Psoas muscle (tissue), 8 donors: ENCODE data around the gene CACNB4. TPM values are rescaled to one million over a fixed set of nuclear protein-coding genes. Genes with fewer than 3 reads are reported as not detected.
"Not testable (repeated sequence)": the region's sequence is repeated elsewhere in the genome, so short reads cannot be mapped to it uniquely, and the experiment has no call there.

ENCODE experiments used
- ATAC-seq, 4 donors: fragments of 200-7000 bp; cut with Tn5 transposase; one replicate each; pipeline ENCODE4 v1.9.1; 2020; ENCODE audit warnings: moderate library complexity in 3 of 4, mild to moderate bottlenecking in 2 of 4
- DNase-seq, 2 donors: peaks; one replicate each; pipeline ENCODE4 v3.0.0-alpha.2; 2020
- H3K27ac ChIP-seq: fragments of 200-600 bp; one replicate; pipeline ENCODE4 v1.8.0; 2022
- H3K27me3 ChIP-seq, 3 donors: fragments of 200-600 bp in 1 of 3; one replicate each; pipeline versions ENCODE4 v1.6.1 to v1.8.0; 2013 to 2022; ENCODE audit warnings: low read length in 2 of 3, mild to moderate bottlenecking in 2 of 3, moderate library complexity in 1 of 3; ENCODE audit not compliant: insufficient read depth in 3 of 3
- H3K36me3 ChIP-seq, 2 donors: fragments of 200-600 bp in 1 of 2; one replicate each; pipeline versions ENCODE4 v1.6.1 to v1.8.0; 2013 to 2022; ENCODE audit warnings: low read depth in 1 of 2, mild to moderate bottlenecking in 1 of 2, moderate library complexity in 1 of 2; ENCODE audit not compliant: insufficient read depth in 1 of 2
- H3K4me1 ChIP-seq: fragments of 200-600 bp; one replicate; pipeline ENCODE4 v1.8.0; 2022
- H3K4me3 ChIP-seq: fragments of 200-600 bp; one replicate; pipeline ENCODE4 v1.8.0; 2022; ENCODE audit warnings: mild to moderate bottlenecking
- H3K9me3 ChIP-seq: fragments of 200-600 bp; one replicate; pipeline ENCODE4 v1.8.0; 2022
- CTCF ChIP-seq: fragments of 200-600 bp; IDR thresholded peaks from one replicate; pipeline ENCODE4 v1.8.0; 2022; ENCODE audit warnings: antibody characterized with exemption
- WGBS, 3 donors: extraction: QIAGEN DNeasy Blood & Tissue Kit; methylation state at CpG; one replicate each; pipeline versions ENCODE4 v1.1.6 to v1.1.7; 2013; 5-methylcytosine and 5-hydroxymethylcytosine counted together
- intact Hi-C, 2 donors: fragments of 100-400 bp; cut with DNase I; formaldehyde crosslinking; loops; one replicate each; pipeline versions ENCODE4 v1.11.0 to v1.14.2; 2022
- polyA plus RNA-seq, 3 donors: library from polyadenylated mRNA; stranded (reverse); fragments of 200-250 nt; gene quantifications; one replicate each; pipeline ENCODE4 v1.2.3, GENCODE V29; 2013
- total RNA-seq, 4 donors: library from RNA; stranded (reverse); fragmentation: NEBNext Ultra II Directional in 2 of 4; extraction: Animal tissue kit (Norgen Biotek cat#: 25700) in 2 of 4; gene quantifications; one replicate each; pipeline versions ENCODE4 v1.2.1 to v1.2.4, GENCODE V29; 2021 to 2023
- donor health status: healthy with polysubstance abuse.
- donor health status: DM: no; HTN: no; CAD: no; lungs with moderate emphysema.
- donor health status: Bipolar disorder and iron deficiency.
- donor health status: healthy.
- donor health status: DM: yes; HTN: yes; CAD: no.
- donor health status: DM: no; HTN: no; CAD: no.
- donor health status: DM: no; HTN: no; CAD: no.
- donor health status: DM: yes; HTN: yes; CAD: no.

CACNB4 gene
- total and polyA plus RNA-seq, 7 donors, result 0.10 to 1.1 (median 0.21) TPM

- TF ChIP-seq CTCF, result no peak
- ATAC-seq, result no peak
- peaks cover 4% of the 10 kb centered on the region for H3K4me1 ChIP-seq
Observed at GRCh38 chr2:151878655-151879563, 219.9 kb downstream of the CACNB4 start.

GRCh38 chr2:151878204-151878603 is 220.6 kb downstream of the CACNB4 start:
- ATAC-seq (no peak), DNase-seq (no peak)
- TF ChIP-seq CTCF, result no peak
- Histone ChIP-seq H3K27me3 (no peaks in the 10 kb centered on the region), H3K27ac (no peak overlapping the region), H3K36me3 (no peaks in the 10 kb centered on the region), H3K4me1 (peaks cover 4% of the 10 kb centered on the region), H3K4me3 (no peak overlapping the region), H3K9me3 (no peaks in the 10 kb centered on the region)
- intact Hi-C loops, result no loop called here

More at GRCh38 chr2:151878655-151879563, 219.9 kb downstream of the CACNB4 start:
- Histone ChIP-seq H3K9me3 (no peaks in the 10 kb centered on the region), H3K36me3 (no peaks in the 10 kb centered on the region), H3K4me3 (no peak overlapping the region), H3K27me3 (no peaks in the 10 kb centered on the region), H3K27ac (no peak overlapping the region)
- 75 to 80% (median 79%) methylated on average over 2 of the region's 2 CpGs for WGBS, 3 donors
- intact Hi-C loops, result no loop called here
- DNase-seq, result no peak

GRCh38 chr2:151875631-151876030 is 223.2 kb downstream of the CACNB4 start:
- H3K27ac ChIP-seq, DNase-seq, H3K4me1 ChIP-seq, H3K36me3 ChIP-seq, H3K27me3 ChIP-seq, ATAC-seq, H3K4me3 ChIP-seq, H3K9me3 ChIP-seq, intact Hi-C loops: not testable (repeated sequence)
- 77 to 91% (median 85%) methylated on average over 4 to 19 of the region's 34 CpGs for WGBS, 3 donors

- WGBS, 3 donors, result 79 to 83% (median 83%) methylated on average over 3 of the region's 3 CpGs
- Histone ChIP-seq H3K27ac (no peak overlapping the region), H3K9me3 (no peaks in the 10 kb centered on the region), H3K4me3 (no peak overlapping the region), H3K27me3 (no peaks in the 10 kb centered on the region), H3K36me3 (no peaks in the 10 kb centered on the region), H3K4me1 (no peaks in the 10 kb centered on the region)
- no peak for TF ChIP-seq CTCF
- ATAC-seq (no peak), DNase-seq (no peak)
- intact Hi-C loops, result loop anchor here in 1 of 2 donors (5.0 kb wide), 1 partner anchor 35 kb away; no protein-coding TSS in a partner anchor
Observed at GRCh38 chr2:151872463-151872862, 226.4 kb downstream of the CACNB4 start.

- Histone ChIP-seq H3K36me3 (no peaks in the 10 kb centered on the region), H3K27me3 (no peaks in the 10 kb centered on the region), H3K4me1 (no peaks in the 10 kb centered on the region), H3K27ac (no peak overlapping the region), H3K9me3 (no peaks in the 10 kb centered on the region), H3K4me3 (no peak overlapping the region)
- ATAC-seq (no peak), DNase-seq (no peak)
- TF ChIP-seq CTCF, result no peak
- WGBS, 3 donors, result 55 to 66% (median 63%) methylated on average over 5 of the region's 5 CpGs
- intact Hi-C loops, result no loop called here
Observed at GRCh38 chr2:151869291-151869690, 229.6 kb downstream of the CACNB4 start.
